Muscle of leg (tissue), 11 donors: ENCODE data around the gene SAMD14. TPM values are rescaled to one million over a fixed set of nuclear protein-coding genes. Genes with fewer than 3 reads are reported as not detected.
A peak's percentile ranks its signal among the peaks of the same experiment; 100 is the strongest.

Source experiments
- DNase-seq: peaks from one replicate; pipeline ENCODE4 v3.0.0; 2013
- H3K27ac ChIP-seq: one replicate; pipeline ENCODE4 v1.5.1; 2013; ENCODE audit warnings: mild to moderate bottlenecking, low read length, control low read depth
- H3K27me3 ChIP-seq: one replicate; pipeline ENCODE4 v1.6.1; 2013; ENCODE audit warnings: low read length; ENCODE audit not compliant: control insufficient read depth, insufficient read depth
- H3K36me3 ChIP-seq: one replicate; pipeline ENCODE4 v1.6.1; 2013; ENCODE audit warnings: low read length; ENCODE audit not compliant: control insufficient read depth, insufficient read depth
- H3K4me1 ChIP-seq: one replicate; pipeline ENCODE4 v1.6.1; 2013; ENCODE audit warnings: low read length; ENCODE audit not compliant: control insufficient read depth, insufficient read depth
- H3K4me3 ChIP-seq: one replicate; pipeline ENCODE4 v1.5.1; 2013; ENCODE audit warnings: low read length, control low read depth
- H3K9me3 ChIP-seq: replicated peaks from 2 replicates; pipeline ENCODE4 v1.6.1; 2013; ENCODE audit warnings: low read depth, low read length; ENCODE audit not compliant: control insufficient read depth
- WGBS: methylation state at CpG from one replicate; pipeline ENCODE4 v1.1.5; 2013; ENCODE audit warnings: missing lambda C conversion rate; ENCODE audit not compliant: insufficient coverage; 5-methylcytosine and 5-hydroxymethylcytosine counted together
- polyA plus RNA-seq, 8 donors: library from polyadenylated mRNA; unstranded; fragments of 120-200 nt; gene quantifications; one replicate each; pipeline versions ENCODE4 v1.2.1 to v1.2.3, GENCODE V29; 2013; ENCODE audit warnings: inconsistent platforms in 1 of 8, low replicate concordance in 1 of 8; ENCODE audit not compliant: insufficient read length in 8 of 8, insufficient read depth in 1 of 8
- total RNA-seq: library from RNA; stranded (reverse); fragments of 120-200 nt; gene quantifications from one replicate; pipeline ENCODE4 v1.2.4, GENCODE V29; 2013

SAMD14 gene
- total and polyA plus RNA-seq, 9 donors: 1.5 to 10.3 (median 5.5) TPM

DNA sequence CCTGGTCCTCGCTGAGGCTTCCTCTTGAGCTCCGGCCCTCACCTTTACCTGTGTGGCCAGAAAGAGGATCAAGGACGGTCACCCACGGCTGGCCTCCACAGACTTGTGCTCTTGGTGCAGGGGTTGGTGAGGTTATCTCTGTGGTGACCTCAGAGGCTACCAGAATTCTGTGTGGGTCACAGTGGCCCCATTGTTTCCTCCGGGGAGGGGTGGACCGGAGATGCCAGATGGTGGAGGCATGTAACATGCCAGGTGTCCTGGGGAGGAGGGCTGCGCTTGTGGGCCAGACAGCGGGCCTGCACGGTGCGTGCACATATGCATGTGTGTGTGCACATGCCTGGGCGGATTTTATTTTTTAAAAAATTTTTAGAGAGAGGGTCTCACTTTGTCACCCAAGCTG lies 42.2 kb upstream of the SAMD14 start:
- no peak for DNase-seq
- 71% methylated on average over 5 of the region's 11 CpGs for WGBS
- peaks cover 64% of the 10 kb centered on the region for H3K36me3 ChIP-seq
- H3K9me3 ChIP-seq: no peaks in the 10 kb centered on the region
- H3K4me3 ChIP-seq: no peak overlapping the region
- peaks cover 81% of the 10 kb centered on the region for H3K4me1 ChIP-seq
- H3K27me3 ChIP-seq: no peaks in the 10 kb centered on the region
- H3K27ac ChIP-seq: peak overlapping the region; percentile 98

DNA sequence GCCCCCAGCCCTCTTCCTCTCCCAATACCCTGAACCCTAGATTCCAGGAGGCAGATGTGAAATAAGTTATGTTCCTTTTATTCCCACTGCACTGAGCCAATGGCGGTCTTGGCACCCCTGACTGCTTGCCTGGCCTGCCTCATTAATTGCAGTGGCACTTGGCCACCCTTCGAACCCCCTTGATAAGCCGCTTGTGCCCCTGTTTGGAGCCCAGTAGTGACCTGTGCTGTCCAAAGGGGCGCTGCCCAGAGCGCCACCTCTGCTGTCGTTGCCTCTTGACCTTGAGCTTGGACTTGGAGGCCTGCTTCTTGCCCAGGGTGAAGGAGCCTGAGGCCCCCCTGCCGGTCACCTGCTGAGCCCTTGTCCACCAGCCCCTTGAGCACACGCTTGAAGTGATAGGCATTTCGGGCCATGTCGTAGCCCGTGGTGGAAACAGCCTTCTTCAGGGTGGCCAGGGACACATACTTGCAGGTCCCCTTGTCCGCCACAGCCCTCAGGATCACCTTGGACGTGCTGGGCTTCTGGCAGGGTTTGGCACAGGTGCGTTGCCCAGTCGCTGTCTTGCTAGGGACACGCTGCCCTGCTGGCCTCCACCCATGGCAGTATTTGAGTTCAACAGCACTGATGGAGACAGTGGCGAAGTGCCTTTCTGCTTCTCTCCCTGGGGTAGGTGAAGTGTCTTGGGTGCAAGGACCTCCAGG lies 41.6 kb upstream of the SAMD14 start:
- Histone ChIP-seq H3K27ac (peak overlapping the region; percentile 98), H3K4me3 (no peak overlapping the region), H3K36me3 (peaks cover 60% of the 10 kb centered on the region), H3K27me3 (no peaks in the 10 kb centered on the region), H3K4me1 (peaks cover 78% of the 10 kb centered on the region), H3K9me3 (no peaks in the 10 kb centered on the region)
- DNase-seq: no peak
- 87% methylated on average over 17 of the region's 17 CpGs for WGBS

DNA sequence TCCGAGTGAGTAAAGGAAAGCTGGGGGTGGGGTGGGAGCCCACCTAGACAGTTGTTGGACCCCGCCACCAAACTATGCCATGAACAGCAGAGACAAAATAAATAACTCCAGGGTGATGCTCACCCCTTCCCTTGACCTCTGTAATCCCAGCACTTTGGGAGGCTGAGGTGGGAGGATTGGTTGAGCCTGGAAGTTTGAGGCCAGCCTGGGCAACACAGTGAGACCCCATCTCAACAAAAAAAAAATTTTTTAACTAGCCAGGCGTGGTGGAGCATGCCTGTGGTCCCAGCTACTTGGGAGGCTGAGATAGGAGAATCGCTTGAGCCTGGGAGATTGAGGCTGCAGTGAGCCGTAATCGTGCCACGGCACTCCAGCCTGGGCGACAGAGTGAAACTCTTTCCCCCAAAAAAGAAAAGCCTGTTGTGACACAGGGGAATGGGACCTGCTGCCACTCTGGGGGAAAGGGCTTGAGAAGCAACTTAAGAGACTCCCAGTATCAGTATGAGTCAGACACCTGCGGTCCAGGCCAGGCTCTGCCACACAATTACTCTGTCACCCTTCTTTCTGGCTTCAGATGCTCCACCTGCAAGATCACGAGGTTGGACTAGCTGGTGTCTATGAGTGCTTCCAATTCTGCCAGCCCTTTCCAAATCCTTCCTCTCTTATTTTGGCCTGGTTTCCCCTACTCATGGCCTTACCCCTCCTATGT lies 40.9 kb upstream of the SAMD14 start:
- WGBS: 38% methylated on average over 1 of the region's 10 CpGs
- no peaks in the 10 kb centered on the region for H3K27me3 ChIP-seq
- H3K4me1 ChIP-seq: peaks cover 80% of the 10 kb centered on the region
- no peak overlapping the region for H3K27ac ChIP-seq
- H3K9me3 ChIP-seq: no peaks in the 10 kb centered on the region
- H3K36me3 ChIP-seq: peaks cover 59% of the 10 kb centered on the region
- DNase-seq: no peak
- H3K4me3 ChIP-seq: no peak overlapping the region

DNA sequence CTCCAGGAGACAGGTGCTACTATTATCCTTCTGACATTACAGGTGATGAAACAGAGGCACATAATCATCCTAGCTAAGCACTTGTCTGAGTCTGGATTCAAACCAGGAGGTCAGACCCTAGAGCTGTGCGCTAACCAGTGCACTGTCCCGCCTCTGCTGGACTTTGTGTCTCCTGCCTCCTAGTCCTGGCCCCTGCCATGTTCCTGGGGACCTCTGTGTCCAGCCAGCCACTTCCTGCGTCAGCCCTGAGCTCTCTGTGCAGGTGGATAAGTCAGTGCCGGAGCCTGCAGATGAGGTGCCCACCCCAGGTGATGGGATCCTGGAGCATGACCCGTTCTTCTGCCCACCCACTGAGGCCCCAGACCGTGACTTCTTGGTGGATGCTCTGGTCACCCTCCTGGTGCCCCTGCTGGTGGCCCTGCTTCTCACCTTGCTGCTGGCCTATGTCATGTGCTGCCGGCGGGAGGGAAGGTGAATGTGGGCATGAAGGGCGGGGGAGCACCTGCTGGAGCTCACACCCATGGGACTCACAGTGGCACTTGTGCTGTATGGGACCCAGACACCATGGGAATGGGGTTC lies 40.0 kb upstream of the SAMD14 start:
- H3K4me1 ChIP-seq: peaks cover 80% of the 10 kb centered on the region
- no peaks in the 10 kb centered on the region for H3K27me3 ChIP-seq
- no peak for DNase-seq
- no peaks in the 10 kb centered on the region for H3K9me3 ChIP-seq
- WGBS: 90% methylated on average over 7 of the region's 9 CpGs
- no peak overlapping the region for H3K4me3 ChIP-seq
- H3K27ac ChIP-seq: peak overlapping the region; percentile 35
- H3K36me3 ChIP-seq: peaks cover 51% of the 10 kb centered on the region

DNA sequence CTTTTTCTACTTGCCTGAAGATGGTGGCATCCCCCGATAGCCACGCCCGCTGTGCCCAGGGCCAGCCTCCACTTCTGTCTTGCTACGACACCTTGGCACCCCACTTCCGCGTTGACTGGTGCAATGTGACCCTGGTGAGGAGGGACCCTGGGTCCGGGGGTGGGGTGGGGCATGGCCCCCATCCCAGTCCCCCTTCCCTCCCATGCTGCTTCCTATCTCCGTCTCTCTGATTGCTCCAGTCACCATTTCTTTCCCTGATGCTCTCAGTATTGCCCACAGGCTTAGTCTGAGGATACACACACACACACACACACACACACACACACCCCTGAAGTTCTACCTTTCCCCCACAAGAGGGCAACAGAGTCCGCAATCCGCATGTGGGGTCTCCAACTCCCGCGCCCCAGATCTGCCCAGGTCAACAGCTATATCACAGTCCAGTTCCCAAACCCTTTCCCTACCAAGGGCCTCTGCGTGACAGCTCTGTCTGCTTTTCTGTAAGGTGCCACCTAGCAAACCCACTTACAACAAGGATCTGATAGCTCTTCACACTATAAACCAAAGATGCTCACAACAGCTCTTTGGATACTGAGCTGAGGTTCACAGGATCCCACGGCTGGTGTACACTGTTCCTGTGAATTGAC lies 39.3 kb upstream of the SAMD14 start:
- Histone ChIP-seq H3K9me3 (no peaks in the 10 kb centered on the region), H3K27ac (peak overlapping the region; percentile 35), H3K27me3 (no peaks in the 10 kb centered on the region), H3K36me3 (peaks cover 48% of the 10 kb centered on the region), H3K4me1 (peaks cover 84% of the 10 kb centered on the region), H3K4me3 (no peak overlapping the region)
- WGBS: 46% methylated on average over 12 of the region's 14 CpGs
- DNase-seq: peak; percentile 77

GRCh38 chr17:50168319-50168718 lies 38.4 kb upstream of the SAMD14 start:
- Histone ChIP-seq H3K27me3 (no peaks in the 10 kb centered on the region), H3K4me1 (peaks cover 81% of the 10 kb centered on the region), H3K27ac (no peak overlapping the region), H3K36me3 (peaks cover 43% of the 10 kb centered on the region), H3K4me3 (no peak overlapping the region), H3K9me3 (no peaks in the 10 kb centered on the region)
- WGBS: 72% methylated on average over 8 of the region's 13 CpGs
- DNase-seq: no peak

DNA sequence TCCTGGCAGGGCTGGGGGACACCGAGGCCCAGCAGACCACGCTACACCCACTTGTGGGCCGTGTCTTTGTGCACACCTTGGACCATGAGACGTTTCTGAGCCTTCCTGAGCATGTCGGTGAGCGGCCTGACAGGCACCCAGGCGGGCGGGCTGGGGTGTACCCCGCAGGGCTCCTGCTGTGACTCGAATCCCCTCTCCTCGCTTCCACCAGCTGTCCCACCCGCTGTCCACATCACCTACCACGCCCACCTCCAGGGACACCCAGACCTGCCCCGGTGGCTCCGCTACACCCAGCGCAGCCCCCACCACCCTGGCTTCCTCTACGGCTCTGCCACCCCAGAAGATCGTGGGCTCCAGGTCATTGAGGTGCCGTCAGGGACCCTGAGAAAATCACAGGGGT lies 37.4 kb upstream of the SAMD14 start:
- H3K27me3 ChIP-seq: no peaks in the 10 kb centered on the region
- H3K4me3 ChIP-seq: peak overlapping the region; percentile 44
- peaks cover 72% of the 10 kb centered on the region for H3K4me1 ChIP-seq
- peaks cover 40% of the 10 kb centered on the region for H3K36me3 ChIP-seq
- H3K27ac ChIP-seq: peak overlapping the region; percentile 71
- 82% methylated on average over 12 of the region's 19 CpGs for WGBS
- no peaks in the 10 kb centered on the region for H3K9me3 ChIP-seq
- DNase-seq: no peak

DNA sequence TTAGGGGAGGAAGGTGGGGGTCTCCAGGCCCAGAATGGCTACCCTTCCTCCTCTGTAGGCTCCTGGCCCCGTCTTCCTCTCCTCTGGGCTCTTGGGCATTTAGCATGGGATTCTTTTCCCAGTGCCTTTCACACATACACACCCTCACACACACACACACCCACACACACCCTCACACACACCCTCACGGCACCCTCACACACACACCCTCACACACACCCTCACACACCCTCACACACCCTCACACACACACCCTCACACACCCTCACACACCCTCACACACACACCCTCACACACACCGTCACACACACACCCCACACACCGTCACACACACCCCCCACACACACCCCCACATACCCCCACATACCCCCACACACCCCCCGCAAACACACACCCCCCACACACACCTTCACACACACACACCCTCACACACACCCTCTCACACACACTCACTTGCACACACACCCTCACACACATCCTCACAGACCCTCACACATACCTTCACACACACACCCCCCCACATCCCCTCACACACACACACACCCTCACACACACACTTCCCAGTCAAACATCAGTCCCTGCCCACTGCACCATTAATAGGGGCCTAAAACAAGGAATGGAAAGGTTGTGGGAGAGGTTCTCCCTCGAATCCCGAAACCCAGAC lies 36.7 kb upstream of the SAMD14 start:
- no peaks in the 10 kb centered on the region for H3K9me3 ChIP-seq
- peak overlapping the region; percentile 66 for H3K4me3 ChIP-seq
- peak overlapping the region; percentile 95 for H3K27ac ChIP-seq
- WGBS: no CpG with 5 or more reads among the region's 7 CpGs
- no peaks in the 10 kb centered on the region for H3K27me3 ChIP-seq
- H3K4me1 ChIP-seq: peaks cover 69% of the 10 kb centered on the region
- H3K36me3 ChIP-seq: peaks cover 35% of the 10 kb centered on the region
- DNase-seq: no peak

GRCh38 chr17:50165867-50166517 lies 36.0 kb upstream of the SAMD14 start, which contains the start of gene SGCA:
SGCA (plus strand) TSS chr17:50166005; CDS start chr17:50166041, 36 bp downstream.
- H3K9me3 ChIP-seq: no peaks in the 10 kb centered on the region
- 35% methylated on average over 6 of the region's 15 CpGs for WGBS
- peak; percentile 79 for DNase-seq
- H3K4me3 ChIP-seq: peak within 1 kb of the TSS; percentile 66
- H3K36me3 ChIP-seq: peaks cover 29% of the 10 kb centered on the region
- H3K27ac ChIP-seq: peak within 1 kb of the TSS; percentile 95
- H3K27me3 ChIP-seq: no peaks in the 10 kb centered on the region
- H3K4me1 ChIP-seq: peaks cover 68% of the 10 kb centered on the region
